K562 (cell line): ENCODE results near the gene ZNF773.

Experiments used
- EZH2 ChIP-seq: IDR thresholded peaks from 2 replicates; pipeline ENCODE4 v1.6.1; 2012; ENCODE audit warnings: low read depth, mild to moderate bottlenecking, inconsistent platforms, low read length, borderline replicate concordance
- POLR3A ChIP-seq: IDR thresholded peaks from 2 replicates; pipeline ENCODE4 v1.6.1; 2011; ENCODE audit warnings: borderline replicate concordance, mild to moderate bottlenecking, moderate library complexity; ENCODE audit not compliant: insufficient read length, insufficient read depth; ENCODE audit errors: extremely low read depth
- SMARCA5 ChIP-seq: fragments of 450-650 bp; IDR thresholded peaks from 2 replicates; pipeline ENCODE4 v1.6.1; 2016
- ZC3H8 ChIP-seq: fragments of 450-650 bp; IDR thresholded peaks from 2 replicates; pipeline ENCODE4 v1.6.1; 2017
- TF ChIP-seq, protein P1 (sequence below), 3 experiments: IDR thresholded peaks in 2 of 3; conservative IDR thresholded peaks in 1 of 3; 2 replicates each; pipeline ENCODE4 v1.5.1; 2011 to 2012; ENCODE audit warnings: low read length in 3 of 3, mild to moderate bottlenecking in 3 of 3, control low read depth in 2 of 3, improper control_type of control experiment in 1 of 3, inconsistent platforms in 1 of 3, low read depth in 1 of 3, mixed read lengths in 1 of 3, moderate library complexity in 1 of 3; ENCODE audit not compliant: insufficient read depth in 2 of 3

DNA sequence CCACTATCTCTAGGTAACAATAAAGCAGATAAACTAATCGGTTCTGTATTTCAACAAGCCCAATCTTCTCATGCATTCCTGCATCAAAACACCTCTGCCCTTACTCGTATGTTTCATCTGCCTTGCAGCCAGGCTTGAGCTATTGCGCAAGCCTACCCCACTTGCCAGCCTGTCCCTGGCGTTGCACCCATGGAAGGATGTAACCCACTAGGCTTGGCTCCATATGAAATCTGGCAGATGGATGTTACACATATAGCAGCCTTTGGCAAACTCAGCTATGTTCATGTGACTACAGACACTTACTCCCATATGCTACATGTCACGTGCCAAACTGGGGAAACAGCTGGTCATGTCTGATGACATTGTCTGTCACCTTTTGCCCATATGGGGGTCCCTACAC is 15.5 kb downstream of the ZNF773 start:
- TF ChIP-seq, protein P1, sequence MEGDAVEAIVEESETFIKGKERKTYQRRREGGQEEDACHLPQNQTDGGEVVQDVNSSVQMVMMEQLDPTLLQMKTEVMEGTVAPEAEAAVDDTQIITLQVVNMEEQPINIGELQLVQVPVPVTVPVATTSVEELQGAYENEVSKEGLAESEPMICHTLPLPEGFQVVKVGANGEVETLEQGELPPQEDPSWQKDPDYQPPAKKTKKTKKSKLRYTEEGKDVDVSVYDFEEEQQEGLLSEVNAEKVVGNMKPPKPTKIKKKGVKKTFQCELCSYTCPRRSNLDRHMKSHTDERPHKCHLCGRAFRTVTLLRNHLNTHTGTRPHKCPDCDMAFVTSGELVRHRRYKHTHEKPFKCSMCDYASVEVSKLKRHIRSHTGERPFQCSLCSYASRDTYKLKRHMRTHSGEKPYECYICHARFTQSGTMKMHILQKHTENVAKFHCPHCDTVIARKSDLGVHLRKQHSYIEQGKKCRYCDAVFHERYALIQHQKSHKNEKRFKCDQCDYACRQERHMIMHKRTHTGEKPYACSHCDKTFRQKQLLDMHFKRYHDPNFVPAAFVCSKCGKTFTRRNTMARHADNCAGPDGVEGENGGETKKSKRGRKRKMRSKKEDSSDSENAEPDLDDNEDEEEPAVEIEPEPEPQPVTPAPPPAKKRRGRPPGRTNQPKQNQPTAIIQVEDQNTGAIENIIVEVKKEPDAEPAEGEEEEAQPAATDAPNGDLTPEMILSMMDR (IDR thresholded peaks at IDR 0.05 in 2 of 3, conservative IDR thresholded peaks at IDR 0.05 in 1 of 3; ENCODE audit: insufficient read depth in 2 of 3, low read depth in 1 of 3, low read length in 3 of 3), result no peak
- TF ChIP-seq POLR3A (no peak), EZH2 (no peak), ZC3H8 (no peak), SMARCA5 (no peak)
